ENCODE measurements around the gene MTUS2. TPM values are rescaled to one million over a fixed set of nuclear protein-coding genes. Genes with fewer than 3 reads are reported as not detected.

The MTUS2 gene
- total and polyA plus RNA-seq, 4 donors = under 0.01 to 0.70 (median 0.15) TPM

- Histone ChIP-seq H3K9ac (ENCODE audit: low read depth in 1 of 2, low read length in 2 of 2) (no peak overlapping the region), H3K27me3 (ENCODE audit: control insufficient read depth in 4 of 4, insufficient read depth in 4 of 4, low read length in 3 of 4) (no peaks in the 10 kb centered on the region), H3K27ac (ENCODE audit: low read depth in 1 of 2, low read length in 2 of 2) (no peak overlapping the region), H3K4me3 (ENCODE audit: low read depth in 1 of 3, low read length in 3 of 3) (no peak overlapping the region), H3K9me3 (ENCODE audit: control insufficient read depth in 4 of 4, low read length in 3 of 4) (no peaks in the 10 kb centered on the region), H3K4me1 (ENCODE audit: control insufficient read depth in 4 of 4, insufficient read depth in 4 of 4, low read length in 3 of 4) (no peaks in the 10 kb centered on the region), H3K36me3 (ENCODE audit: control insufficient read depth in 4 of 4, insufficient read depth in 3 of 4, low read depth in 1 of 4, low read length in 3 of 4) (no peaks in the 10 kb centered on the region)
- no peak for DNase-seq (ENCODE audit: low spot score)
- no peak for TF ChIP-seq RAD21 (IDR thresholded peaks at IDR 0.05)
- no peak for TF ChIP-seq GABPA (IDR thresholded peaks at IDR 0.05 in 1 of 2, conservative IDR thresholded peaks at IDR 0.05 in 1 of 2)
- WGBS = 93% methylated on average over 8 of the region's 8 CpGs
These were observed 297.5 kb downstream of the MTUS2 start for GRCh38 chr13:29117663-29118062.

- DNase-seq (ENCODE audit: low spot score) = no peak
- Histone ChIP-seq H3K27ac (ENCODE audit: low read depth in 1 of 2, low read length in 2 of 2) (no peak overlapping the region), H3K4me3 (ENCODE audit: low read depth in 1 of 3, low read length in 3 of 3) (no peak overlapping the region), H3K36me3 (ENCODE audit: control insufficient read depth in 4 of 4, insufficient read depth in 3 of 4, low read depth in 1 of 4, low read length in 3 of 4) (no peaks in the 10 kb centered on the region), H3K27me3 (ENCODE audit: control insufficient read depth in 4 of 4, insufficient read depth in 4 of 4, low read length in 3 of 4) (no peaks in the 10 kb centered on the region), H3K4me1 (ENCODE audit: control insufficient read depth in 4 of 4, insufficient read depth in 4 of 4, low read length in 3 of 4) (peaks cover 0 to 2% (median 1%) of the 10 kb centered on the region in 4 donors), H3K9me3 (ENCODE audit: control insufficient read depth in 4 of 4, low read length in 3 of 4) (no peaks in the 10 kb centered on the region), H3K9ac (ENCODE audit: low read depth in 1 of 2, low read length in 2 of 2) (no peak overlapping the region)
- TF ChIP-seq SP1 (IDR thresholded peaks at IDR 0.05) (no peak), RAD21 (IDR thresholded peaks at IDR 0.05) (no peak), TAF1 (conservative IDR thresholded peaks at IDR 0.05) (no peak), EGR1 (IDR thresholded peaks at IDR 0.05; ENCODE audit: low read depth in 2 of 2) (no peak), GABPA (IDR thresholded peaks at IDR 0.05 in 1 of 2, conservative IDR thresholded peaks at IDR 0.05 in 1 of 2) (no peak), JUND (IDR thresholded peaks at IDR 0.05) (no peak), HNF4G (IDR thresholded peaks at IDR 0.05) (no peak), REST (IDR thresholded peaks at IDR 0.05) (no peak), NR2F2 (IDR thresholded peaks at IDR 0.05) (no peak), YY1 (IDR thresholded peaks at IDR 0.05) (no peak), RXRA (IDR thresholded peaks at IDR 0.05) (no peak), ZBTB33 (IDR thresholded peaks at IDR 0.05) (no peak), FOXA2 (IDR thresholded peaks at IDR 0.05) (no peak), MAX (IDR thresholded peaks at IDR 0.05) (no peak)
- TF ChIP-seq, protein P1, sequence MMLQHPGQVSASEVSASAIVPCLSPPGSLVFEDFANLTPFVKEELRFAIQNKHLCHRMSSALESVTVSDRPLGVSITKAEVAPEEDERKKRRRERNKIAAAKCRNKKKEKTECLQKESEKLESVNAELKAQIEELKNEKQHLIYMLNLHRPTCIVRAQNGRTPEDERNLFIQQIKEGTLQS (IDR thresholded peaks at IDR 0.05) = no peak
- 89% methylated on average over 1 of the region's 1 CpG for WGBS
These were observed 298.3 kb downstream of the MTUS2 start for GRCh38 chr13:29118471-29118870.
